HG02970 (cell line): ENCODE data around the gene FSD2.
A peak's percentile ranks its signal among the peaks of the same experiment; 100 is the strongest.
"Not testable (repeated sequence)": the region's sequence is repeated elsewhere in the genome, so short reads cannot be mapped to it uniquely, and the experiment has no call there.

Source experiments
- ATAC-seq: cut with Tn5 transposase; IDR thresholded peaks from one replicate; pipeline ENCODE4 v1.9.1; 2021; ENCODE audit warnings: mild to moderate bottlenecking, moderate library complexity, moderate number of reproducible peaks; ENCODE audit not compliant: unreplicated experiment, low FRiP score

FSD2 gene

GRCh38 chr15:82748315-82748714, 57.6 kb downstream of the FSD2 start:
- no peak for ATAC-seq

- no peak for ATAC-seq
Measured at GRCh38 chr15:82743810-82744209, 62.1 kb downstream of the FSD2 start.

DNA sequence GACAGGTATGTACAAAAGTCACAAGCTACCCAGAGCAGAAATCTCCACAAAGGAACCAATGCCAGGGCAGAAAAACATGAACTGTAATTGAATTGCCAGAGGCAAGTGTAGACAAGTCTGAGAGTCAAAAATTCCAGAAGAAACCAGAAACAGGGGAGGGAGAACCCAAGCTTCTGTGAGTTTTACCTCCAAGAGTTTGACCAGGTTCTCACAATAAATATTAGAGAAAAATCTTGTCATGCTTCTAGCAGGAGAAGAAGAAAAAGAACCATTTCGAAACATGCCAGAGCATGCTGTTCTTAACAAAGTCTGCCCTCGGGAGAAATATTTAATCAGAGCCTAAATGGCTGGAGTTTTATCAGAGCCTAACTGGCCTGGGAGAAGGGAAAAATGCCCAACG, 63.7 kb downstream of the FSD2 start:
- ATAC-seq, result no peak

- no peak for ATAC-seq
Measured at GRCh38 chr15:82739086-82739485, 66.8 kb downstream of the FSD2 start.

GRCh38 chr15:82737975-82738374, 67.9 kb downstream of the FSD2 start:
- no peak for ATAC-seq

GRCh38 chr15:82731527-82731926, 74.3 kb downstream of the FSD2 start:
- ATAC-seq, result no peak

DNA sequence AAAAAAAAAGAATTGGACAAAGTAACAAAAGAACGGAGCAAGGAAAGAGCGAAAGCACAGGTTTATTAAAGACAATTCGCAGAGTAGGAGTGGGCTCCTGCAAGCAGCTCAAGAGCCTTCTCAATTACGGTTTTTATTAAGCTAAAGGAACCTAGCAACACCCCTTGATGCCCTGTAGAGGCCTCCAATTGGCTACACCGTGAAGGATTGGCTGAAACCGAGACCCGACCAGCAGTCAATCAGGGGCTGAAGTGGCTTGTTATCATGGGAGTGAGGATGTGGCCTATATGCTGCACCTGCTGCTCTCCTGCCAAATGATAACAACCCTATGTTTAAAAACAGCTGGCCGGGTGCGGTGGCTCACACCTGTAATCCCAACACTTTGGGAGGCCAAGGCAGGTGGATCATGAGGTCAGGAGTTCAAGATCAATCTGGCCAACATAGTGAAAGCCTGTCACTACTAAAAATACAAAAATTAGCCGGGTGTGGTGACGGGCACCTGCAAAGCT, 75.8 kb downstream of the FSD2 start:
- no peak for ATAC-seq

- ATAC-seq, result no peak
Measured at GRCh38 chr15:82726816-82727215, 79.1 kb downstream of the FSD2 start.

DNA sequence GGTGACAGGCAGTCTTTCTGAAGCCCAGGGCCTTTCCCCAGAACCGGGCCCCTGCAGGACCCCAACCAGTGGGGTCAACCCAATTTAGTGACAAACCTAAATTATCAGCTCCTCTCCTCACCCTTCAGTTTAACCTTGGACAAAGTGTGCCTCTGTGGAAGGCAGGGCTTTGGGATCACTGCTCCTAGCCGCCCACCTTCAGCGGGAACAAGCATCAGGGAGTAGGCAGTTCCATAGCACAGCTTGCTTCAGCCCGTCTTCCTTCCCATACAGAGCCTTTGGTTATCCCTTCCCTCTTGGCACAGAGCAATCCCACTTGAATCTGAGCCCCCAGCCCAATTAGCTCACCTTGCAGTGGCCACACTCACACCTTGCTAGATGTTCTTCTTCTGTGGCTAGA, 90.9 kb downstream of the FSD2 start:
- no peak for ATAC-seq

GRCh38 chr15:82714016-82714415, 91.9 kb downstream of the FSD2 start:
- ATAC-seq, result no peak

DNA sequence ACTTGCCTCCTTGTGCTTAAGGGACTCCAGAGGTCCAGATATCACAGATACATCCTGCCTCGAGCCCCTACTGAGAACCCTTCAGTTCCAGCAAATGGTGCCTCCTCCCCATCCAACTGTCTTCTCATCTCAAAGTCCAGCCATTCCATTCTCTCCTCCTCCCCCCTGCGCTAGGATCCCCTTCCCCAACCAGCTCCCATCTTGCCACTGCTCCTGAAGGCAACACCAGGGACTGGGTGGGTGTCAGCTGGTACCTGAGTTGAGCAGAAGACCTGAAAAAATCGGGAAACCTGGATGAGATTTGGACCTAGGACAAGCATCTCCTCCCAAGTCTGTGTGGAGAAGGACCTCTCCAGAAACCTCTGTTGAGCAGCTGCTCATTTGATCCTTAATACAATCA, 93.8 kb downstream of the FSD2 start:
- no peak for ATAC-seq

DNA sequence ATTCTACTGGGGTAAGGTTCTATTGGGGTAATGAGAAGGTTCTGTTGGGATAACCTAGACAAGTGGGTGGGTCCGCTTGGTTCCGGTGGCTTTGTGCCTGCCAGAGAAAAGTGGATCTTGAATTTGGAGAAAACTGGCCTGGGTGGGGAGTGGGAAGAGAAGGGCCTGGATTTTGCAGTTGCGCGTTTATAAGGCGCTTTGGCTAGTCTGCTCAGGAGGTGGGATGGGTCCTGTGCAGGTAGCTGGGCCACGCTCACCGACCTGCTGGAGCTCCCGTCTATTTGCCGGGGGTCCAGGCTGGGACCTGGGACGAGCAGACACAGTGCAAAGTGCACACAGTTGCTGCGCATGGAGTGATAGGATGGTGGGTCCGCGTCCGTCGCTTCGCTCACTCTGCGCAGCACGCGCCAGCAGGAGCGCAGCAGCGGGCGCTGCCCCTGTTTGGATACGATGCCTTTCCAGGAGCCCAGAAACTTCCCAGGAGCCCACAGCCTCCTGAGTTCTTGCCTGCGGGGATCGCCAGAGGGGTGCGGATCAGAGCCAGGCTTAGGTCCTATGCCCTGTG, 94.9 kb downstream of the FSD2 start:
- no peak for ATAC-seq

GRCh38 chr15:82710208-82710555, 95.7 kb downstream of the FSD2 start:
- ATAC-seq, result no peak

GRCh38 chr15:82709421-82710207, 96.3 kb downstream of the FSD2 start, which contains the start of gene AP3B2:
TSS of gene AP3B2 (minus strand) at chr15:82709875. CDS start at chr15:82709706, 169 bp downstream.
- peak; percentile 90 for ATAC-seq

DNA sequence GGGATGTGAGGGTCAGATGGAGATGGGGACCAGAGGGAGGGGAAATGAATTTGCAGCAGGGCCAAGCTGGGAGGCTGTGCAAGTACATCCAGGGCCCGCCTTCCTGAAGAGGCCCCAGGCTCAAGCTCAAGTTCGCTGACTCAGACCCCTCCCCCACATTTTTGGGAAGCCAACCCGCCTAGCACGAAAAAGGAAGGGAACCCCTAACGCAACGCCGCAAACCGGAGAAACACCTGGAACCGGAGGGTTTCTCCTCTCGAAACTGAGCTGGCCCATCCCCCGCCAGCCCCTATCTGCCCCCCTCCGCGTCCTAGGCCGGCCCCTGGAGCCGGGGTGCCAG, 96.8 kb downstream of the FSD2 start:
- no peak for ATAC-seq

GRCh38 chr15:82705856-82706255, 100.0 kb downstream of the FSD2 start:
- not testable (repeated sequence) for ATAC-seq
